Heart right ventricle (tissue), 16 donors: Measurements from ENCODE around the gene C14orf93. TPM values are rescaled to one million over a fixed set of nuclear protein-coding genes. Genes with fewer than 3 reads are reported as not detected.

Source experiments
- ATAC-seq, 8 donors: fragments of 200-7000 bp; cut with Tn5 transposase; one replicate each; pipeline ENCODE4 v1.9.1; 2020; ENCODE audit warnings: mild to moderate bottlenecking in 8 of 8, moderate library complexity in 8 of 8, moderate number of reproducible peaks in 1 of 8
- DNase-seq, 2 donors: peaks; one replicate each; pipeline ENCODE4 v3.0.0-alpha.2; 2020
- H3K27ac ChIP-seq, 10 donors: fragments of 200-600 bp; sonication (generic) in 2 of 10; one replicate each; pipeline versions ENCODE4 v1.5.0 to v1.8.0; 2020 to 2022; ENCODE audit warnings: mild to moderate bottlenecking in 3 of 10
- H3K27me3 ChIP-seq, 7 donors: fragments of 200-600 bp; one replicate each; pipeline ENCODE4 v1.8.0; 2021 to 2022; ENCODE audit warnings: mild to moderate bottlenecking in 2 of 7
- H3K36me3 ChIP-seq, 9 donors: fragments of 200-600 bp; sonication (generic) in 1 of 9; one replicate each; pipeline versions ENCODE4 v1.5.0 to v1.8.0; 2020 to 2022; ENCODE audit warnings: mild to moderate bottlenecking in 2 of 9
- H3K4me1 ChIP-seq, 9 donors: fragments of 200-600 bp; sonication (generic) in 1 of 9; one replicate each; pipeline versions ENCODE4 v1.5.0 to v1.8.0; 2020 to 2022; ENCODE audit warnings: mild to moderate bottlenecking in 4 of 9
- H3K4me3 ChIP-seq, 10 donors: fragments of 200-600 bp; sonication (generic) in 2 of 10; one replicate each; pipeline versions ENCODE4 v1.5.0 to v1.8.0; 2020 to 2022; ENCODE audit warnings: mild to moderate bottlenecking in 7 of 10, moderate library complexity in 2 of 10
- H3K9me3 ChIP-seq, 11 donors: fragments of 200-600 bp in 10 of 11; sonication (generic) in 2 of 11; one replicate each; pipeline versions ENCODE4 v1.5.0 to v1.8.0; 2013 to 2022; ENCODE audit warnings: mild to moderate bottlenecking in 2 of 11, control low read depth in 1 of 11, moderate library complexity in 1 of 11
- CTCF ChIP-seq, 9 donors: fragments of 200-600 bp; sonication (generic) in 2 of 9; IDR thresholded peaks; one replicate each; pipeline versions ENCODE4 v1.5.0 to v1.8.0; 2021 to 2022; ENCODE audit warnings: antibody characterized with exemption in 9 of 9, mild to moderate bottlenecking in 5 of 9, moderate library complexity in 1 of 9
- WGBS, 2 donors: extraction: QIAGEN DNeasy Blood & Tissue Kit; methylation state at CpG; one replicate each; pipeline ENCODE4 v1.1.7; 2013; ENCODE audit warnings: inconsistent platforms in 1 of 2; 5-methylcytosine and 5-hydroxymethylcytosine counted together
- intact Hi-C, 10 donors: fragments of 100-400 bp; cut with DNase I; formaldehyde crosslinking; loops; one replicate each; pipeline versions ENCODE4 v1.11.1 to v1.14.2; 2022
- polyA plus RNA-seq, 2 donors: library from polyadenylated mRNA; stranded (reverse); fragments of 200-250 nt; gene quantifications; one replicate each; pipeline ENCODE4 v1.2.3, GENCODE V29; 2013
- total RNA-seq, 10 donors: library from RNA; stranded (reverse); fragmentation: NEBNext Ultra II Directional in 3 of 10; extraction: Animal tissue kit (Norgen Biotek cat#: 25700) in 3 of 10; gene quantifications; one replicate each; pipeline versions ENCODE4 v1.2.1 to v1.2.4, GENCODE V29; 2021 to 2023
- donor health status: Arrhythmogenic right ventricular cardiomyopathy.
- donor health status: ischemic (EF 13 %, LVEDD 7.1; RV severe dilation, severe dysfunction).
- donor health status: healthy with polysubstance abuse.
- donor health status: DM: no; HTN: yes; CAD: no.
- donor health status: DM: no; HTN: no; CAD: no.
- donor health status: ischemic (EF 25% LVEDD 6.9; RV normal size, moderate dysfunction).
- donor health status: ischemic (EF 25% LVEDD 5.7; RV mildly dilated, moderate dysfunction).
- donor health status: healthy.
- donor health status: DM: yes; HTN: yes; CAD: no.
- donor health status: Ischemic cardiomyopathy.
- donor health status: ischemic (EF 35%, LVEDD 5.7; RV mildly dilated, moderate dysfunction).
- donor health status: nonischemic (EF 11% LVEDD 7.7; RV severe dilation, severe dysfunction).
- donor health status: DM: yes; HTN: yes; CAD: no.
- donor health status: PGD.
- donor health status: ischemic (EF 29% LVEDD 5.4; RV normal size, mild dysfunction).
- donor health status: nonischemic (EF 23%, LVEDD 6.1; RV moderate dilation, normal function).

The C14orf93 gene
- total and polyA plus RNA-seq, 12 donors = 3.2 to 6.7 (median 4.8) TPM

DNA sequence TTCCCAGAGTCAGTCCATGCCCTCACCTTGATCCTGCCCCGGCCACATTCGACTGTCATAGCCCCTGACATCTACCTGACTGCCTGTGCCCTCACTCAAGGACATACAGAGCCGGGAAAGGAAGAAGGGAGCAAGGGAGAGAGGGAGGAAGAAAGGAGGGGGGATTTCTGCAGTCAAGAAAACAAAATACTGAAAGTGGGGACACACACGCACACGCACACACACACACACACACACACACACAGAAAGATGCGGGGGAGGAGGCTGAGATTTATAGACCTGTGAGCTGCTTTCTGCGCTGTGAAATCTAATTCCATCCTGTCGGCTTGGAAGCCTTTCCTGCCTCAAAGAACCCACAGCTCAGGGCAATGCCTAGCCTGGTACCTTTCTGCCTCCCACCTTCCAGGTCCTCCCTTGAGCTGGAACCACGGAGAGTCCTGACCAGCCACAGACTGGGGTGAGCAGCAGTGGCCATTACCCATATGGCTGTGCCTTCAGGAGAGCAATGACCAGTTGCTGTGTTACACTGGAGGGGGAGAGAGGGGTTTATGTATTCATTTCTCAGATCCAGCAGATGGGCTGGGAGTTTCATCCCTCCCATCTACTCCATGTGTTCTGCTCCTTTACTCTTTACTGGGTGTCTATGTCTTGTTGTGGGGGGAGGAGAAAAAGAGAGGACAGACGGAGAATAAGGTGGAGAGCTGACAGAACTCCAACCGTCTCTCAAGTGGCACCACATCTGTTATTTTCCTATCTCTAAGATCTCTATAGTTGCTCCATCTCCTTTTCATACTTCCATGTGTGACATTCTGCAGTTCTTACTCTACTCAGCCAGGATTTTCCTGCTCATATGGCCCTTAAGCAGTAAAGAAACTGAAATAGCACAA lies 12.9 kb downstream of the C14orf93 start:
- DNase-seq (no peak), ATAC-seq (no peak)
- H3K27me3 ChIP-seq = no peaks in the 10 kb centered on the region
- H3K4me3 ChIP-seq = no peak overlapping the region
- no peak for TF ChIP-seq CTCF (IDR thresholded peaks at IDR 0.05)
- H3K36me3 ChIP-seq = peaks cover 0 to 16% (median 0%) of the 10 kb centered on the region in 9 donors
- intact Hi-C loops = loop anchor here in 2 of 10 donors (1.0 to 5.0 kb wide), 2 partner anchors 20 to 55 kb away; no protein-coding TSS in a partner anchor
- H3K9me3 ChIP-seq = no peaks in the 10 kb centered on the region
- H3K27ac ChIP-seq = no peak overlapping the region
- H3K4me1 ChIP-seq = peaks cover 3 to 25% (median 8%) of the 10 kb centered on the region in 9 donors
- 79 to 82% methylated on average over 11 of the region's 11 CpGs for WGBS, 2 donors

DNA sequence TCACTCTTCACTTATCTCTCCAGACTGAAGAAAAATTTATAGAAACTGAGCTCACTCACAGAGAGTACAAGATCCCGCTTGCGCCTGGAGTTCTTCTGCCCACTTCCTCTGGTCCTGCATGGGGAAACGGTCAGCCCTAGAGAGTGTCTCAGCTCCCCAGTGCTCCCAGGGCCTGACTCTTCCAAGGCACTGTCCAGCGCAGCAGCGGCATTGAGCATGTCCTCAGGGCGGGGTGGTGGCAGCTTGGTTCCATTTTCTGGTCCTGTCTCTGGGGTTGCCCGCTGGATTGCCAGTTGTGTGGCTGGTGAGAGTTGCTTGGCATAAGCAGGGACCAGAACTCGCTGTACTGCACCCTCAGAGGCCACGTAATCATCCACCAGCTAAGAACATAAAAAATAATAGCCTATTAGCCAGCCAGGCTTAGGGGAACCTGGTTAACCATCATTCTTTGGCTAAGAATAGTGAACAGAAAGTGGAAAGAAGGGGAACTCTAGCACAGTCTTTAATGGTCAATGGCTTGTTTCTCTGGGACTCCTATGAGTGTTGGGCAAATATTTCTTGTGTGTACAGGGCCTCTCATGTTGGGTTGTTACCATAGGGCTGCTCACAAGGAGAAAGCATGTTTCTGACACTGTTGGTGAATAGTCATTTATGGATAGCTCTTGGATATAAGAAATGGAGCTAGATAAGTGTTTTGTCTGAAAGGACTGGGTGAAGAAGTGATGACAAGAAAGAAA lies 13.9 kb downstream of the C14orf93 start:
- H3K9me3 ChIP-seq = no peaks in the 10 kb centered on the region
- peaks cover 3 to 25% (median 8%) of the 10 kb centered on the region in 9 donors for H3K4me1 ChIP-seq
- H3K36me3 ChIP-seq = peaks cover 0 to 22% (median 0%) of the 10 kb centered on the region in 9 donors
- H3K4me3 ChIP-seq = no peak overlapping the region
- no peak for TF ChIP-seq CTCF (IDR thresholded peaks at IDR 0.05)
- intact Hi-C loops = loop anchor here in 3 of 10 donors (1.0 to 5.0 kb wide), 4 partner anchors 19 to 63 kb away; no protein-coding TSS in a partner anchor
- H3K27ac ChIP-seq = no peak overlapping the region
- DNase-seq (no peak), ATAC-seq (no peak)
- no peaks in the 10 kb centered on the region for H3K27me3 ChIP-seq
- 92 to 95% methylated on average over 9 of the region's 9 CpGs for WGBS, 2 donors

DNA sequence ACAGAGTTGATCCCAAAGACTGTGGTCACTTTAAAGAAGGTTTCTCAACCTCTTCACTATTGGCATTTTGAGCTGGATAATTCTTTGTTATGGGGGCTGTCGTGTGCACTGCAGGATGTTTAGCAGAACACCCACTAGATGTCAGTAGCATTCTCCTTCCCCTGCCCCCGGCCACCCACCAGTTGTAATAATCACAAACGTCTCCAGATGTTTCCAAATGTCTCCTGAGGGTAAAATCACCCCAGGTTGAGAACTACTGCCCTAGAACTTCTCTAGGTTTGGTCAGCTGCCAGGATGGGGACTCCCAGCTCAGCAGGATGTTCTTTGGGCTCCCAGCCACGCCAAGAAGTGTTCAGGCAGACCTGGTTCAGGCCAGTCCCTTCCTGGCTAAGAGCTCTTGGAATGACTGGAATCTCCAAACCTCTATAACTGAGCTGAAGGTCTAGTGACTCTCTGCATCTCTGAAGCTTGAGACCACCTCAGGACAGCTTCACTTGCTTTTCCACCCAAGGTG lies 15.1 kb downstream of the C14orf93 start:
- H3K4me1 ChIP-seq = peaks cover 3 to 25% (median 8%) of the 10 kb centered on the region in 9 donors
- no peaks in the 10 kb centered on the region for H3K9me3 ChIP-seq
- H3K36me3 ChIP-seq = peaks cover 0 to 30% (median under 1%) of the 10 kb centered on the region in 9 donors
- intact Hi-C loops = loop anchor here in 4 of 10 donors (1.0 to 5.0 kb wide), 4 partner anchors 57 to 64 kb away; no protein-coding TSS in a partner anchor
- peak in 8 of 9 donors; percentile 28 to 71 (median 62) for TF ChIP-seq CTCF (IDR thresholded peaks at IDR 0.05)
- H3K27ac ChIP-seq = no peak overlapping the region
- no peak overlapping the region for H3K4me3 ChIP-seq
- 3 to 10% methylated on average over 4 of the region's 4 CpGs for WGBS, 2 donors
- peak in 1 of 2 donors; percentile 38 for DNase-seq
- H3K27me3 ChIP-seq = no peaks in the 10 kb centered on the region
- ATAC-seq = peak in 7 of 8 donors; percentile 55 to 75 (median 61)

- DNase-seq (no peak), ATAC-seq (no peak)
- Histone ChIP-seq H3K4me1 (peaks cover 3 to 18% (median 8%) of the 10 kb centered on the region in 9 donors), H3K27ac (no peak overlapping the region), H3K9me3 (no peaks in the 10 kb centered on the region), H3K36me3 (peaks cover 0 to 33% (median 3%) of the 10 kb centered on the region in 9 donors), H3K4me3 (no peak overlapping the region), H3K27me3 (no peaks in the 10 kb centered on the region)
- intact Hi-C loops = no loop called here
- no peak for TF ChIP-seq CTCF (IDR thresholded peaks at IDR 0.05)
These were observed 16.4 kb downstream of the C14orf93 start for GRCh38 chr14:22993517-22993916.
